ENCODE data around the gene ODC1. TPM values are rescaled to one million over a fixed set of nuclear protein-coding genes. Genes with fewer than 3 reads are reported as not detected.

Gene ODC1
- total RNA-seq, 2 donors from 2014 or later: 41.5 to 44.6 TPM

GRCh38 chr2:10441948-10442347, 6.2 kb downstream of the ODC1 start:
- intact Hi-C loops (cut with DNase I, micrococcal nuclease): loop anchor here in 1 of 2 donors (5.0 kb wide), 1 partner anchor 315 kb away; no protein-coding TSS in a partner anchor
- ATAC-seq: no peak
- DNase-seq: no peak

GRCh38 chr2:10440736-10441135, 7.4 kb downstream of the ODC1 start:
- DNase-seq: no peak
- ATAC-seq: no peak
- intact Hi-C loops (cut with DNase I, micrococcal nuclease): loop anchor here in 1 of 2 donors (5.0 kb wide), 1 partner anchor 313 kb away; no protein-coding TSS in a partner anchor

- intact Hi-C loops (cut with DNase I, micrococcal nuclease): loop anchor here in 1 of 2 donors (5.0 kb wide), 1 partner anchor 313 kb away; no protein-coding TSS in a partner anchor
- DNase-seq (no peak), ATAC-seq (no peak)
Measured at GRCh38 chr2:10439971-10440370, 8.2 kb downstream of the ODC1 start.

GRCh38 chr2:10439185-10439879, 8.8 kb downstream of the ODC1 start:
- DNase-seq: no peak
- intact Hi-C loops (cut with DNase I, micrococcal nuclease): no loop called here
- ATAC-seq: no peak

GRCh38 chr2:10438688-10439087, 9.4 kb downstream of the ODC1 start:
- intact Hi-C loops (cut with DNase I, micrococcal nuclease): no loop called here
- DNase-seq (no peak), ATAC-seq (no peak)

GRCh38 chr2:10437806-10438205, 10.3 kb downstream of the ODC1 start:
- intact Hi-C loops (cut with DNase I, micrococcal nuclease): no loop called here
- DNase-seq (no peak), ATAC-seq (no peak)

- ATAC-seq: no peak
- DNase-seq: no peak
- intact Hi-C loops (cut with DNase I, micrococcal nuclease): no loop called here
Measured at GRCh38 chr2:10436583-10437110, 11.5 kb downstream of the ODC1 start.

GRCh38 chr2:10435820-10436204, 12.3 kb downstream of the ODC1 start:
- ATAC-seq: no peak
- DNase-seq: no peak
- intact Hi-C loops (cut with DNase I, micrococcal nuclease): no loop called here

GRCh38 chr2:10434886-10435819, 13.0 kb downstream of the ODC1 start:
- intact Hi-C loops (cut with DNase I, micrococcal nuclease): loop anchor here in 1 of 2 donors (5.0 kb wide), 1 partner anchor 363 kb away; no protein-coding TSS in a partner anchor
- DNase-seq: peak in 1 of 2 donors; percentile 80
- ATAC-seq: peak; percentile 51

GRCh38 chr2:10433947-10434885, 13.9 kb downstream of the ODC1 start:
- intact Hi-C loops (cut with DNase I, micrococcal nuclease): loop anchor here in 1 of 2 donors (5.0 kb wide), 1 partner anchor 362 kb away; no protein-coding TSS in a partner anchor
- no peak for DNase-seq
- ATAC-seq: no peak

- ATAC-seq (no peak), DNase-seq (no peak)
- intact Hi-C loops (cut with DNase I, micrococcal nuclease): loop anchor here in 1 of 2 donors (5.0 kb wide), 1 partner anchor 361 kb away; no protein-coding TSS in a partner anchor
Measured at GRCh38 chr2:10433264-10433946, 14.7 kb downstream of the ODC1 start.

- intact Hi-C loops (cut with DNase I, micrococcal nuclease): loop anchor here in 1 of 2 donors (5.0 kb wide), 1 partner anchor 360 kb away; no protein-coding TSS in a partner anchor
- DNase-seq: peak; percentile 73 to 84
- peak; percentile 74 for ATAC-seq
Measured at GRCh38 chr2:10432311-10433181, 15.6 kb downstream of the ODC1 start.

GRCh38 chr2:10431797-10432196, 16.3 kb downstream of the ODC1 start:
- intact Hi-C loops (cut with DNase I, micrococcal nuclease): loop anchor here in 1 of 2 donors (5.0 kb wide), 1 partner anchor 359 kb away; no protein-coding TSS in a partner anchor
- DNase-seq (no peak), ATAC-seq (peak; percentile 47)

- intact Hi-C loops (cut with DNase I, micrococcal nuclease): loop anchor here in 1 of 2 donors (5.0 kb wide), 1 partner anchor 359 kb away; no protein-coding TSS in a partner anchor
- ATAC-seq (no peak), DNase-seq (no peak)
Measured at GRCh38 chr2:10430886-10431622, 17.1 kb downstream of the ODC1 start.

- ATAC-seq (peak; percentile 57), DNase-seq (no peak)
- intact Hi-C loops (cut with DNase I, micrococcal nuclease): no loop called here
Measured at GRCh38 chr2:10428924-10429323, 19.2 kb downstream of the ODC1 start.

- ATAC-seq: no peak
- intact Hi-C loops (cut with DNase I, micrococcal nuclease): no loop called here
- DNase-seq: no peak
Measured at GRCh38 chr2:10428355-10428754, 19.8 kb downstream of the ODC1 start.
